ENCODE data around the gene SPINT2. TPM values are rescaled to one million over a fixed set of nuclear protein-coding genes. Genes with fewer than 3 reads are reported as not detected.

Gene SPINT2
- total RNA-seq, 4 donors from 2014 or later, result 158 to 1,321 (median 873) TPM

GRCh38 chr19:38318660-38319059, 54.3 kb downstream of the SPINT2 start:
- peak overlapping the region in 2 of 4 donors; percentile 7 to 14 for H3K27ac ChIP-seq
- peaks cover 0 to 38% (median 12%) of the 10 kb centered on the region in 4 donors for H3K4me1 ChIP-seq

GRCh38 chr19:38319421-38320258, 55.3 kb downstream of the SPINT2 start, which contains the start of gene KCNK6:
Gene KCNK6 (plus strand): TSS chr19:38319845. CDS start chr19:38319951, 106 bp downstream.
- H3K4me3 ChIP-seq, result peak within 1 kb of the TSS; percentile 68 to 84 (median 82)
- DNase-seq, result peak; percentile 68 to 86 (median 82)
- peaks cover 0 to 40% (median 12%) of the 10 kb centered on the region in 4 donors for H3K4me1 ChIP-seq
- peak within 1 kb of the TSS; percentile 67 to 81 (median 74) for H3K27ac ChIP-seq
- no peaks in the 10 kb centered on the region for H3K9me3 ChIP-seq
- H3K27me3 ChIP-seq, result no peaks in the 10 kb centered on the region
- peaks cover 0 to 5% (median 0%) of the 10 kb centered on the region in 3 donors for H3K36me3 ChIP-seq
- TF ChIP-seq POLR2A (IDR thresholded peaks at IDR 0.05) (peak; percentile 69 to 76), CTCF (IDR thresholded peaks at IDR 0.05) (no peak)

More at GRCh38 chr19:38318660-38319059, 54.3 kb downstream of the SPINT2 start:
- H3K36me3 ChIP-seq, result no peaks in the 10 kb centered on the region
- H3K9me3 ChIP-seq, result no peaks in the 10 kb centered on the region
- H3K27me3 ChIP-seq, result no peaks in the 10 kb centered on the region
- TF ChIP-seq CTCF (IDR thresholded peaks at IDR 0.05) (no peak), POLR2A (IDR thresholded peaks at IDR 0.05) (no peak)
- DNase-seq, result no peak
- H3K4me3 ChIP-seq, result peak overlapping the region in 1 of 4 donors; percentile 68

GRCh38 chr19:38320969-38321339, 56.6 kb downstream of the SPINT2 start:
- Histone ChIP-seq H3K27me3 (no peaks in the 10 kb centered on the region), H3K9me3 (no peaks in the 10 kb centered on the region), H3K36me3 (peaks cover 0 to 9% (median 0%) of the 10 kb centered on the region in 3 donors), H3K4me1 (peaks cover 0 to 36% (median 12%) of the 10 kb centered on the region in 4 donors), H3K4me3 (peak overlapping the region in 2 of 4 donors; percentile 68 to 81), H3K27ac (peak overlapping the region in 3 of 4 donors; percentile 3 to 67 (median 5))
- no peak for DNase-seq
- TF ChIP-seq CTCF (IDR thresholded peaks at IDR 0.05), result no peak

- Histone ChIP-seq H3K27me3 (no peaks in the 10 kb centered on the region), H3K9me3 (no peaks in the 10 kb centered on the region), H3K36me3 (peaks cover 0 to 17% (median 0%) of the 10 kb centered on the region in 3 donors), H3K4me1 (peaks cover 0 to 30% (median 7%) of the 10 kb centered on the region in 4 donors), H3K4me3 (peak overlapping the region in 1 of 4 donors; percentile 68), H3K27ac (peak overlapping the region in 1 of 4 donors; percentile 67)
- no peak for TF ChIP-seq CTCF (IDR thresholded peaks at IDR 0.05)
- TF ChIP-seq POLR2A (IDR thresholded peaks at IDR 0.05), result no peak
- no peak for DNase-seq
Observed at GRCh38 chr19:38321646-38322196, 57.3 kb downstream of the SPINT2 start.

- peaks cover 0 to 27% (median 5%) of the 10 kb centered on the region in 4 donors for H3K4me1 ChIP-seq
- no peak for DNase-seq
- no peak overlapping the region for H3K4me3 ChIP-seq
- H3K27me3 ChIP-seq, result no peaks in the 10 kb centered on the region
- peaks cover 0 to 31% (median 3%) of the 10 kb centered on the region in 3 donors for H3K36me3 ChIP-seq
- no peaks in the 10 kb centered on the region for H3K9me3 ChIP-seq
- TF ChIP-seq CTCF (IDR thresholded peaks at IDR 0.05), result no peak
- TF ChIP-seq POLR2A (IDR thresholded peaks at IDR 0.05), result no peak
- no peak overlapping the region for H3K27ac ChIP-seq
Observed at GRCh38 chr19:38323291-38323690, 58.9 kb downstream of the SPINT2 start.

Data from Peyer's patch (tissue), 4 donors.